NCI-H2196 (cell line): ENCODE data around the gene DENND5B.
"Not testable (repeated sequence)": the region's sequence is repeated elsewhere in the genome, so short reads cannot be mapped to it uniquely, and the experiment has no call there.

Experiments
- DNase-seq: peaks from one replicate; lab custom pipeline; 2025; ENCODE audit not compliant: unreplicated experiment; lab: John Stamatoyannopoulos, UW

The DENND5B gene

DNA sequence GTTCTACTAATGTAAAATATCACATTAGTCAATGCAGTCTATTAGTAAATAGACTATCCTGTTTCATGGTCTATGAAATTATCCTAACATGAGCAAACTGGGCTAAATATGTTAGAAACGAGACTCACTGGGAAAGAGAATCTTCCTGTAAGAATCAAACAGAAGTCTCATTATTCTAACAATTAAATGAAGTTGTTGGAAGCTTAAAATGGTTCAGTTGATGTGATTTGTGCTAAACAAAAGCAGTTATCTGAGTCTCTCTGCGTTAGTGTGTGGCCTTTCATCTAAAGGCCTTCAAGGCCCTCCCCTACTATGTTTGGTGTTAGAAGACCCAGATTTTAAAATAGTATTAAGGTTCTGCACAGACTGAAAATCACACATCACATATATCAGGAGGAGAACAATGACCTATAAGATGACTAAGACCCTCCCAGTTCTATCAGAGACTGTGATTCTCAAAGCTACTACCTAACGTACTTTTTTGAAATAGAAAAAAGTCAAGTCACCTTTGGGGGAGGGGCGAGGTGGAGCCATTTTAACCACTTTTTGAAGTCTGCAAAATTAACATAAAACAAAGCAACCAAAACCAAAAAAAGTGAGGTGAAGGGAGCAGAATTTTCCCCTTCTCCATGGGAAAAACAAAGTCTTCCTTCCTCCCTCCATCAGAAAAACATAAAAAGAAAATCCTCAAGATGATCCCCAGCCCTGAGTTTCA is 82.3 kb downstream of the DENND5B start:
- no peak for DNase-seq

- DNase-seq: no peak
Measured at GRCh38 chr12:31507966-31508365, 83.0 kb downstream of the DENND5B start.

GRCh38 chr12:31506515-31507306 is 84.2 kb downstream of the DENND5B start:
- DNase-seq: no peak

- DNase-seq: no peak
Measured at GRCh38 chr12:31504625-31505222, 86.2 kb downstream of the DENND5B start.

GRCh38 chr12:31501014-31501413 is 89.9 kb downstream of the DENND5B start:
- DNase-seq: not testable (repeated sequence)

DNA sequence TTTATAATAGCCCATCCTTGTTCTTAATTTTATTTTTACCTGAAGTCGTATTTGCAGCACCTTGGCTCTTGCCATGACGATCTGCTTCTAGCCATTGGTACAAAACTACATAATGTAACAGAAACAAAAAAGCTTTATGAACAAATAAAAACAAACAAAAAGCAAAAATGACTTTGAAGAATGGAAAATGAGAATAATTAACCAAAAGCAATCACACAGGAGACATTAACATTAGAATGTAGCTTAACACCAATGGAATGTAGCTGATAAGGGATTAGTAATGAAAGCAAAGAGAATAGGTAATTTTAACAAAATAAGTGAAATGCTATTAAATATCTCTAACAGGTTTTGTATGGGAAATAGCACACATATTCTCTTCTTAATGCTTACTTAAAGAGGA is 91.4 kb downstream of the DENND5B start:
- DNase-seq: no peak

GRCh38 chr12:31498424-31498823 is 92.5 kb downstream of the DENND5B start:
- no peak for DNase-seq

- DNase-seq: no peak
Measured at GRCh38 chr12:31496257-31496656, 94.7 kb downstream of the DENND5B start.

- DNase-seq: no peak
Measured at GRCh38 chr12:31494455-31494854, 96.5 kb downstream of the DENND5B start.

- no peak for DNase-seq
Measured at GRCh38 chr12:31492599-31493196, 98.2 kb downstream of the DENND5B start.

GRCh38 chr12:31491841-31492598 is 98.9 kb downstream of the DENND5B start:
- no peak for DNase-seq

DNA sequence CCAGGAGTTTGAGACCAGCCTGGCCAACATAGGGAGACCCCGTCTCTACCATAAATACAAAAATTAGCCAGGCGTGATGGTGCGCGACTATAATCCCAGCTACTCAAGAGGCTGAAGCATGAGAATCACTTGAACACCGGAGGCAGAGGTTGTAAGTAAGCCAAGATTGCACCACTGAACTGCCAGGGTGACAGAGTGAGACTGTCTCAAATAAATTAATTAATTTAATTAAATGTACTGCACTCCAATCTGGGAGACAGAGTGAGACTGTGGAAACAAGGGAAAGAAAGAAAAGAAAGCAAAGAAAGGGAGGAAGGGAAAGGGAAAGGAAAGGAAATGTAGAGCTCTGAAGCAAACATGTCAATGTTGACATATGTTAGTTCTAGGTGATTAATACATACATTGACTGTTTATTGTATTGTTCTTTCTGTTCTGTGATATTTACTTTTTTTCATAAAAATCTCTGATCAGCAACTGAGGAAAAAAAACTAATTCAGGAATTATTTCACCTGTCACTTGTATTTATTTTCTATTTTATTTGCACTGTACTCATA is 99.6 kb downstream of the DENND5B start:
- no peak for DNase-seq

DNA sequence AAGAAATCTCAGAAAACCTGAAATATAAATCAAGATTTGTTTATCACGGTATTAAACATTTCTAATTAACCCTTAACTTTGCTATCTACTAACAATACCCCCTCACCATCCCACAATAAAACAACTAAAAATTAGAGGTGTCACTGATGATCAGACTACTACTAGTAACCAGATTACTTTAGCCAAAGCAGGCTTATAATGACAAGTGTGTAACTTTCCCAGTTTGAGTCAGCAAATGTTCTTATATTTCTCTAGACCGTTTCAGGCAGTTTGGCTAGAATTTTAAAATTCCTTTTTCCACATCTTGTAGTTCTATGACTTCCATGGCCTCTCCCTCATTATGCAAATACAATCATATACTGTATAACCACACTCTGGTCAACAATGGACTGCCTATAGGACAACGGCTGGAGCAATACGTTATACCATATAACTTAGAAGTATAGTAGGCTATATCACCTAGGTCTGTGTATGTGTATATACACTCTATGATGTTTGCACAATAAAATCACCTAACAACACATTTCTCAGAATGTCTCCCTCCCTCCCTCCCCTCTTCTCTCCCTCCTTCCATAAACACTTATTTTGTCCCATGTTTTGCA is 102.1 kb downstream of the DENND5B start:
- DNase-seq: no peak

DNA sequence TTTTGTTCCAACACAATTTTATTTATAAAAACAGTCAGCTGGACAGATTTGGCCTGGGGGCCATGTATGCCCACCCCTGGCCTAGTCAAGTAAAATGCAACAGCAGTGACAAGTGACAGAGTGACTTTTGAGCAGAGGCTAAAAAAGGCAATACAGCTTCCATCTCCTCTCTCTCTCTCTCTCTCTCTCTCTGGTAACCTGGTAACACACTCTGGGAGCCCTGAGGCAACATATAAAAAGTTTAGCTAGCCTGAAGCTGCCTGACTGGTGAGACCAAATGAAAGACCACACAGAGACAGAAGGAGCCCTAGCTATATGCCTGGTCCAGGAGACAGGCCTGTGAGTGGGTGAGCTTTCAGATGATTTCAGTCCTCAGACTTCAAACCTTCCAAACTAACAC is 105.4 kb downstream of the DENND5B start:
- DNase-seq: no peak

DNA sequence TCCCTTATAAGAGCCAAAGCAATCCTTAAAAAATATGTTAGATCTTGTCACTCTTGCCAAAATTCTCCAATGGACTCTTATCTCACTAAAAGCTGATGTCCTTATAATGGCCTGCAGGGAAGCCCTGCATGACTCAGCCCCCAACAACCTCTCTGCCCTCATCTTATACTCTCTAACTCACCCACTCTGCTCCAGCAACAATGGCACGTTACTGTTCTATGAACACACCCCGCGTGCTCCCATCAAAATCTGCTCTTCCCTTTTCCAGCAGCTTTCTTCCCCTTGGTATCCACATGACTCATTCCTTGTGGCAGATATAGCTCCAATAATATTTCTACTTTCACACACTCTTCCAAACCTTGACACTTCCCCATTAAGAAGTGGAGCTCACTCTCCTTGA is 108.1 kb downstream of the DENND5B start:
- DNase-seq: no peak

DNA sequence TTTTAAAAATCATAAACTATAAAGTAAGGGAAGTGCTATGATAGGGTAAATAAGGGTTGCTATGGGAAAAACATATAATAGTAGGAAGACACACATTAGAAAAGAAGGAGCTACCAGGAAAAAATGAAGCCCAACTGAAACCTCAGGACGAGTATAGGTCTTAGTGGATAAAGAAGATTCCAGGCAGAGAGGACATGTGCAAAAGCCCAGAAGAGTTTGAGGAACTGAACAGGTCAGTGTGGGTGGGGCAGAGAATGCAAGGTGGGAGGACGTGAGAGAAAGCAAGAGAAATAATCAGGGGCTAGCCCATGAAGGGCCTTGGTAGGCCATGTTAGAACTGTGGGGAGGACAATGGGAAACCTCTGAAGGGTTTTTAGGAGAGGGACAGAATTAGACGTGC is 109.5 kb downstream of the DENND5B start:
- no peak for DNase-seq

DNA sequence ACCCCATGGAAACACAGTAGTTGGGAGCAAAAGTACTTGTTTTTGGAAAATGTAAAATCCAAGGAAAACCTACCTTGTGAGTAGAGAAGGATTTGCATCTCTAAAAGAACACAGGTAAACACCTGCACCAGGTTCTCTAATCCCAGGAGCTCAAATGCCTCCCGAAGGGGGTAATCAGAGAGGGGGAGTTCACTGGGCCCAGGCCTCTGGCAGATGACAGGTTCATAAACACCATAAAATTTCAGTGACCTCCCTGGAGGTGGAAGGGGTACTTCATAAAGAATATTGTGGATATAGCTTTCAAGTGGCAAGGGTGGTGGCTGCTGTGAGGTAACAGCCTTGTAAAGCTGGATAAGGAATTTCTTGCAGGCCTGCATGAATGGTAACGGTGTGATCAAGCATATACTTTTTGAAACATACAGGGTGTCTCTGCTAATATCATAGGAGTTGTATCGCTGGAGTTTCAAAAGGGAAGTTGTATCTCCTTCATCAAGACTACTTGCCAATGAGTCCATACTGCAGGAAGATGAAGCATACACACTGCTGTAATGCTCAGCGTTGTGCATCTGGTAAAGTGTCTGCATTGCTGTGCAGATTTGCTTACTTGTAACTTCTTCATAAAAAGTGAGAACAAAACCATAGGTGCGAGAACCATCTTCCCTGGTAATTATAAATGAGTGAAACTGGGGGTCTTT is 111.3 kb downstream of the DENND5B start:
- no peak for DNase-seq

- no peak for DNase-seq
Measured at GRCh38 chr12:31478898-31479297, 112.0 kb downstream of the DENND5B start.

GRCh38 chr12:31478425-31478824 is 112.5 kb downstream of the DENND5B start:
- no peak for DNase-seq

GRCh38 chr12:31477687-31478086 is 113.2 kb downstream of the DENND5B start:
- no peak for DNase-seq
